Dedifferentiated amniotic fluid mesenchymal stem cell (primary cell): ENCODE results near the gene TAOK2.
"Not testable (repeated sequence)": the region's sequence is repeated elsewhere in the genome, so short reads cannot be mapped to it uniquely, and the experiment has no call there.

Source experiments
- DNase-seq: peaks from one replicate; pipeline ENCODE4 v3.0.0-alpha.2; 2016; ENCODE audit errors: extremely low spot score

Gene TAOK2

GRCh38 chr16:30003670-30004423, 30.2 kb downstream of the TAOK2 start:
- DNase-seq = no peak

- no peak for DNase-seq
These were observed 30.7 kb downstream of the TAOK2 start for GRCh38 chr16:30004424-30004776.

GRCh38 chr16:30004811-30005242, 31.2 kb downstream of the TAOK2 start:
- DNase-seq = no peak

GRCh38 chr16:30005341-30006094, 31.9 kb downstream of the TAOK2 start:
- no peak for DNase-seq

- DNase-seq = no peak
These were observed 32.4 kb downstream of the TAOK2 start for GRCh38 chr16:30006095-30006473.

- DNase-seq = no peak
These were observed 33.1 kb downstream of the TAOK2 start for GRCh38 chr16:30006659-30007377.

GRCh38 chr16:30007378-30007895, 33.8 kb downstream of the TAOK2 start:
- no peak for DNase-seq

- no peak for DNase-seq
These were observed 35.6 kb downstream of the TAOK2 start for GRCh38 chr16:30009085-30009862.

GRCh38 chr16:30009990-30010843, 36.5 kb downstream of the TAOK2 start:
- no peak for DNase-seq

- DNase-seq = no peak
These were observed 37.4 kb downstream of the TAOK2 start, which contains the start of gene DOC2A for GRCh38 chr16:30010844-30011713. Gene DOC2A, minus strand, starts transcription at chr16:30011027. Its CDS starts 805 bp downstream, at chr16:30010222.

- DNase-seq = no peak
These were observed 38.2 kb downstream of the TAOK2 start for GRCh38 chr16:30011714-30012504.

- DNase-seq = not testable (repeated sequence)
These were observed 38.9 kb downstream of the TAOK2 start for GRCh38 chr16:30012598-30012997.

GRCh38 chr16:30015450-30015849, 41.8 kb downstream of the TAOK2 start:
- not testable (repeated sequence) for DNase-seq

- DNase-seq = no peak
These were observed 43.0 kb downstream of the TAOK2 start for GRCh38 chr16:30016555-30017276.

GRCh38 chr16:30017277-30017656, 43.6 kb downstream of the TAOK2 start:
- DNase-seq = no peak

- DNase-seq = not testable (repeated sequence)
These were observed 44.3 kb downstream of the TAOK2 start for GRCh38 chr16:30017937-30018336.

- DNase-seq = no peak
These were observed 45.1 kb downstream of the TAOK2 start for GRCh38 chr16:30018731-30019158.

- no peak for DNase-seq
These were observed 49.2 kb downstream of the TAOK2 start, which contains the start of gene C16orf92 for GRCh38 chr16:30022887-30023286. Gene C16orf92, plus strand, starts transcription at chr16:30023198. Its CDS starts 143 bp downstream, at chr16:30023341.
